HG03025 (cell line): ENCODE data around the gene BBS4.

Experiments
- ATAC-seq: cut with Tn5 transposase; IDR thresholded peaks from one replicate; pipeline ENCODE4 v1.9.1; 2021; ENCODE audit warnings: mild to moderate bottlenecking, moderate library complexity; ENCODE audit not compliant: unreplicated experiment, low FRiP score

Gene BBS4

DNA sequence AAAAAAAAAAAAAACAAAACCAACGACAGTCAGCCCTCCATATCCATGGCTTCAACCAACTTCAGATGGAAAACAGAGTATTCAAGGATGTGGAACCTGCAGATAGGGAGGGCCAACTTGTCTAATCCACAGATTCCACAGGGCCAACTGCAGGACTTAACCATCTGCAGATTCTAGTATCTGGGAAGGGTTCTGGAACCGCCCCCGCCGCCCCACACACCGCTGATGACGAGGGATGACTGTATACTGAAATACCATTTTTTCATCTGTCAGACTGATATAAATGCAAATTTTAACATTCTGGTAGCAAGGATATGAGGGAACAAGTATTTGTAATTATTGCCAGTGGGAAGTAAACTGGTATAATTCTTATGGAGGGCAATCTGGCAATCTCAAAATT lies 68.1 kb downstream of the BBS4 start:
- ATAC-seq = no peak

DNA sequence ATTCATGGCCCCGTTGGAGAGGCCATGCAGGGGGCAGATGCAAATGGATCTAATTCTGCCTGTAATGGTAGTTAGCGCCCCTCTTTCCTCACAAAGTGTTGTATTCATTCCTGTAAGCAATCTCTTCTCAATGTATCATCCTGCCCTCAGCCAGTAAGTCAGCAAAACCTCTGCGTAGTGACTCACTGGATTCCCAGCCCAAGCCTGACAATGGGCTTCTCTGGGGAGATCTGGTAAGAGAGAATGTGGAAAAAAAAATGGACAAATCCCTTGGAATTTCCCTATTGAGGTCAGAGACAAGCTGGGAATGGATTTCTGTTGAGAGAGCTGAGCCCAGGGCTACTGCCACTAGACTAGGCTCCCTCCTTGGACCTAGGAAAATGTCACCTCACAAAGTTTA lies 72.2 kb downstream of the BBS4 start:
- ATAC-seq = no peak

DNA sequence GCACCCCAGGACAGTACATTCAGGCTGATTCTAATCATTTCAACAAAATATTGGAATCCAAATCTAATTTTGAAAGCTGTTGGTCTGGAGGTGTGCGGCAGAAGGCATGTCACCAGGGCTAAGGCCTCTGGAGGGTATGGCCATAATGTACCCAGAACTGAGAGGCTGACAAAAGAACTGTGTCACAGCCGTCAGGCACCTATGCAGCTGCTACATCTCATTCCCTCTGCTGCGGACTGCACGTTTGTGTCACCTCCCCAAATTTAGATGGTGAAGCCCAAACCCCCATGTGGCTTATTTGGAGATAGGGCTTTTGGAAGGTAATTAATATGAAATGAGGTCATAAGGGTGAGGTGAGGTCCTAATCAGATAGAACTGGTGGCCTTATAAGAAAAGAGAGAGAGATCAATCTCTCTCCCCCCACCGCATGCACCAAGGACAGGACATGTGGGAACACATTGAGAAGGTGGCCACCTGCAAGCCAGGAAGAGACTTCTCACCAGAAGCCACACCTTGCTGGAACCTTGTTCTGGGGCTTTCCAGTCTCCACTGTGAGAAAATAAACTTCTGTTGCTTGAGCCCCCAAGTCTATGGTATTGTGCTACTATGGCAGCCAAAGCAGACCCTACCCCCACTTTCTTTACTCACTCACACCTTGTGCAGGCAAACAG lies 74.7 kb downstream of the BBS4 start:
- no peak for ATAC-seq

DNA sequence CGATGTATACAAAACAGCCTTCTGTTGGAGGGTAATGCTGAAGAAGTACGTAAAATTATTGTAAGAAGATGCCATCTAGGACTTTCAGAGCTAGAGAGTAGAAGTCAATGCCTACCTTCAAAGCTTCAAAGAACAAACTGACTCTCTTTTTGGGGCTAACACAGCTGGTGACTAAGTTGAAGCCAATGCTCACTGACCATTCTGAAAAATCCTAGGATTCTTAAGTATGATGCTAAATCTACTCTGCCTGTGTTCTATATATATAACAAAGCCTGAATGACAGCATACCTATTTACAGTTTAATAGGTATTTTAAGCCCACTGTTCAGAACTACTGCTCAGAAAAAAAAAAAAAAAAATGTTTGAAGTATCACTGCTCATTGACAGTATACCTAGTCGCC lies 78.6 kb downstream of the BBS4 start:
- no peak for ATAC-seq

DNA sequence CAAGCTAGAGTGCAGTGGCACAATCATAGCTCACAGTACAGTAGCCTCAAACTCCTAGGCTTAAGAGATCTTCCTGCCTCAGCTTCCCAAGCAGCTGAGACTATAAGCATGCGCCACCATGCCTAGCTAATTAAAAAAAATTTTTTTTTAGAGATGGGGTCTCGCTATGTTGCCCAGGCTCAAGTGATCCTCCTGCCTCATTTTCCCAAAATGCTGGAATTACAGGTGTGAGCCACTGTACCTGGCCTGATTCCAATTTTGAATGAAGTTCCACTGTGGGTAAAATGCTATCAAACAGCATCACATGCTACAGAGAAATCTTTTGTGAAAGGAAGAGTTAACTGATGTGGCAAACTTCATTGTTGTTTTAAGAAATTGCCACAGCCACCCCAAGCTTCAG lies 80.0 kb downstream of the BBS4 start:
- ATAC-seq = no peak

DNA sequence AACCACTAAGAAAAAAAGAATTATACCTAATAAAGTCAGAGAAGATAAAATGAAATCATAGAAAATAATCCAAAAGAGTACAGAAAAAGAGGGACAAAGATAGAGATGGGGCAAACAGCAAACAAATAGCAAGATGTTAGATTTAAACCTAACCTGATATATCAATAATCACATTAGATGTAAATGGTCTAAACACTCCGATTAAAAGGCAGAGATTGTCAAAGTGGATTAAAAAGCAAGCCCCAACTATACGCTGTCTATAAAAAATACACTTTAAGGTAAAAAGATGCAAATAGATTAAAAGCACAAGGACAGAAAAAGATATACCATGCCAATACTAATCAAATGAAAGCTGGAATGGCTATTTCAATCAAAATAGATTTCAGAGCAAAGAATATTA lies 80.8 kb downstream of the BBS4 start:
- ATAC-seq = no peak

DNA sequence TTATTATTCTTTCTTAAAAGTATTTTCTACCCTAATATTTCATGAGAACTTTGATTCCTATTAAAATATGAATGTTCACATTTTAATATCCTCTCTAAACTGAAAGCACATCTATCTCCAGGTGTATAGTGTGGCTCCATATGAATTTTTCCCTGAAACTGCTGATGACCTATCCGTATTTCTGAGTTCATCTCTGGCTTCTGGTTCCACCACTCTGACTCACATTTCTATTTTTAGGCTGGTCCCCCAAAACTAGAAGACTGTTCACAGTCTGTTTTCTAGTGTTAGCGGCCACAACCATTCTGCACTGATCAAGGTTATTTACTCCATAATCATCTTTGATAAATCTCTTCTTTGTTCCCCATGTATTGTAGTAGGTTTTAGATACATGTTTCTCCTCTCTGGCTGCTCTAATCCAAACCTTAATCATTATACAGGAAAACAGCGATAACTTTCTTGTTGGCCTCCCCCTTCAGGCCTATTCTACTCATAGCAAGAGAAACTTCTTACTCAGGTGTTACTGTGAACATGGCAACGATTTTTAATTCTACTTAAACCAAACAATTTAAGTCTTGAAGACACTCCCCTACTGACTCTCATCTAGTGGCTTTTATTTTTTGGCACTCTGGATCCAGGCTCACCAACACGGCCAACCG lies 84.8 kb downstream of the BBS4 start:
- no peak for ATAC-seq

DNA sequence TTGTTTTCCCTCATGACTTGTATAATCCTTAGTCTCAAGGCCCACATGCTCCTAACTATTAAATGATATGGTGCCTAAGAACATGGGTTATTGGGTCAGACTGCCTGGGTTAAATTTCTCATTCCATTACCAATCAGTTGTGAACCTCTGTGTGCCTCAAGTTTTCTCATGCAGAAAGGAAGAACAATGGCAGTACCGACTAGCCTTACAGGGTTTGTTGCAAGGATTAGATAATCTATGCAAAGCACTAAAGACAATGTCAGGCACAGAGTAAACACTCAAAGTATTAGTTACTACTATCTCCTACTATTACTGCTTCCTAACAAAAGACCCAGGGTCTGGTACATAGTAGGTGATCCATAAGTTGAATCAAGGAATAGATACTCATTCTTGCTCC lies 85.3 kb downstream of the BBS4 start:
- ATAC-seq = no peak

DNA sequence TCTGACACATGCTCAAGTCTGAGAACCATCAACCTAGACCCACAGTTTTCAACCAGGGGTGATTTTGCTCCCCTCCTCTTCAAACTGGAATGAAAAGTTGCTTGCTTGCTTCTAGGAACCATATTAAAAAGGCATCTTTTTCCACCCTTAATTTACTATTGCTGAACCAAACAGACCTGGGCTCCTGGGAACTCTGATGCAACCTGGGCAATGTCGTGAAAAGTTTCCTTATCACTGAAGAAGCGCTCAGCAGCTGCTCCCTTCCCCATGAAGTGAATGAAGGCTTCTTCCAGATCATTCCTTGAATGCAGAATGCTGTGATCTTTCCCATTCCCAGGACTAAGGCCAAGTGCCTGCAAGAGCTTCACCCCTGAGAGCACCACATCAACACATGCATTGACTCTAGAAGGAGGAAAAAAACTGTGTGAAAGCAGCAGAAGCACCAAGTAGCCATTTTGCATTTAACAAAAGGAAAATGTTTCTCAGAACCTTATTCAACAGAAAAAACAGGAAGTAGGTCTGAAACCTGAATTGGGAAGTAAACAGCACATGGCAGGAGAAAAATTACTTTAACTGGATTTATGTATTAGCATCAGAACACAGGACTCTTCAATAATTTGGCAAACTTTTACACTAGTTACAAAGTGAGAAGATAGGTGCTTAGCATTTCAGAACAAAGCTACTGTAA lies 88.8 kb downstream of the BBS4 start:
- no peak for ATAC-seq

DNA sequence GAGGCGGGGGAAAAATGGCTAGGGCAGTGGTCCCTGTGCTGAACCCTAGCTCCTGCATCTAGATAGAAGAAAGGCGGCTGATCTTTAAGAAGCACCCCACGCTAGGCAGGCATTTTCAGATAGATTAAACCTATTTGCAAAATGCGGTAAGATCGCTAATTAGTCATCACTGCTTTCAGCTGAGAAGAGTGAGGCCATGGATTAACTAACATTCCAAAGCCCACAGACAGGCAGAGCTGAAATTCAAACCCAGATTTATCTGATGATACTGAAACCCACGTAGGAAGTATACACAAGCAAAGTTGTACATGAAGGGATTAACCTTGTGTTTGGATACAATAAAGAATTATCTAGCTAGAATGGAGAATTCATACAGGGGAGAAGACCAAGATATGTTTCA lies 92.8 kb downstream of the BBS4 start:
- ATAC-seq = no peak

DNA sequence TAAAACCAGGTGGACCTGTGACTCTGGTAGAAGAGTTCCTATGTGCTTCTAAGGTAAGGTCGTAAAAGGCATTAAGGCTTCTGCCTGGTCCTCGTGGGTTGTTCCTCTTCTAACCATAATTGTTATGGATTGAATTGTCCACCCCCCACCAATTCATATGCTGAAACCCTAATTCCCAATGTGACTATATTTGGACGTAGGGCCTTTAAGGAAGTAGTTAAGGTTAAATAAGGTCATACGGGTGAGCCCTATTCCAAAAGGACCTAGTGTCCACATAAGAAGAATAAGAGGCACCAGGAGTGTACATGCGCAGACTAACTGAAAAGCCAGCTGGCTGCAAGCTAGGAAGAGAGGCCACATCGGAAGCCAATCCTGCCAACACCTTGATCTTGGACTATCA lies 95.6 kb downstream of the BBS4 start:
- ATAC-seq = no peak

DNA sequence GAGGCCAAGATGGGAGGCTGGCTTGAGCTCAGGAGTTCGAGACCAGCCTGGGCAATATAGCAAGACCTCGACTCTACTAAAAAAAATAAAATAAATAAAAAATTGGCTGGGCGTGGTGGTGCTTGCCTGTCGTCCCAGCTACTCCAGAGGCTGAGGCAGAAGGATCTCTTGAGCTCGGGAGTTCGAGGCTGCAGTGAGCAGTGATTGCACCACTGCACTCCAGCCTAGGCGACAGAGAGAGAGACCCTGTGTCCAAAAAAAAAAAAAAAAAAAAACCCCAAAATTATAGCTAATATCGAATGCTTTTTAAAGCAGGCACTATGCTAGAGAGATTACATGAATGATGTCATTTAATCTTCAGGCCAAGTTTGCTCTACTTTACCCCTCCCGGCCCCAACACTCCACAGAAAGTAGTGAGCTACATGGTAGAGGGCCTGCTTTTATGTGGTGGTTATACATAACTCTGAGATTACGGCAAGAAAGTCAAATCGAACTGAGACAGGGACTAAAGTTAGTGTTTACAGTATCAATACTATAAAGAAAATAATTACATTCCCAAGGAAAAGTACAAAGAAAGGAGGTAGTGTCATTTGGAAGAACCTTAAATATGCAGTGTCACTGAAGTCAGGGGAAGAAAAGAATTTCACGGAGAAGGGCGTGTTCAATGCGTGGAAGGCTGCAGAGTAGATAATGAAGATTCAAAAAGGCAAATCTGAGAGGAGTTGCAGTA lies 96.4 kb downstream of the BBS4 start:
- ATAC-seq = no peak

DNA sequence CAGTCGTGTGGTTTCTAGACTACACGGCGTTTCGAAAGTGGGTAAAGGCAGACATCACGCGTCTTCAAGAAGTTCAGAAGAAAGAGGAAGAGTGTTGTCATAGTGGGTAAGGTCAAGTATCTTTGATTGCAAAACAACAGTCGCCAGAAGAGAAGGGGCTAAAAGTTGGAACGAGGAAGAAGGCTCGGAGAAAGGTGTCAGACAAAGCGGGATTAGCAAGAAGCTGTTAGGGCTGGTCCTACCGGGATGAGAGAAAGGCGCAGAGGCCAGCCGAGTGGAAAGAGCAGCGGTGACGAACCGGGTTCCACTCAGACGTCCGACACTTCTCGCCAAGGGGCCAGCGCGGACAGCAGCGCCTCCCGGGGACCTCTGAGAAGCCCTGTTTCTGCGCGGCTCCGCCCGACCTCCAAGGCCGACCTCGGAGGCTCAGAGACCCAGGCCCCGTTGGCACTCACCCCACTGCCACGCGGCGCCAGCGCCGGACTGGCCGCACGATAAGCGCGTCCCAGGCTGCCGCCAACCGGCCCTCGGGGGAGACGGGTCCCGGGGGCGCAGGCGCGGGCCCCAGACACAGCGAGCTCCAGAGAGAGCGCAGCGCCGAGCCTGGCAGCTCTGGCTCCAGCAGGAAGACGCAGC lies 97.1 kb downstream of the BBS4 start:
- ATAC-seq = peak; percentile 37

DNA sequence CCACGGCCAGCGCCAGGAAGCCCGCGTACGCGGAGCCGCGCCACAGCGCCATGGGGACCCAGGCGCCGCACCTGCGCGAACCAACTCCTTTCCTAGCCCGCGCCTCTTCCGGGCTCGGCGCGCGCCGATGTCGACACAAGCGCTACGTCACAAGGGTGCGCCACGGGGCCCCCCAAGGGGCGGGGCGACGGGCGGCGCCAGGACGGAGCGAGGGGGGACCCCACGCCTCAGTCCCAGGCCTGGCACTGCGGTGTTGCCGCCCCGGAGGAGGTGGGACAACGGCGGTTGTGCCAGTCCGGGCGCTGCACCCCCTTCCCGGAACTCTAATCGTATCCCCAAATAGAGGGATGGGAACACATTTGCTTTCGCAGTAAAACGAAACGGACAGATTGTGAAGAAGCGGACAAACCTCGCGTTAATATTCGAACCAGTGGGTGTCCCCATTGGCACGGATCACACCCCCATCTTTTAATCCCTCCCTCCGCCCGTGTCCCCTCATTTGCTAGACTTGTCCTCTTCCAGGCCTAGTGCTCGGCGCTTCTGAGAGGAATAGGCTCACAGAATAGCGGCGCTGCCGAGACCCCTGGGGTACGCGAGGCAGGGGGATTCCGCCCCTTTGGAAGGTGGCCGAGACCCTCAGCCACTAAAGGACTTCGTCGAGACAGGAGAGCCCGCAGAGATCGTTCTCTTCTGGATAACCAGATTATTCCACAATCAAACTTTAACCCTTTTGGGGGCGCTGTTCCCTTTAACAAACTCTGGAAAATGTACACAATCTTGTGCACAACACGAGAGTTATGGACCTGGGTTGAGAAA lies 97.8 kb downstream of the BBS4 start, which contains the start of gene ADPGK:
ADPGK (minus strand) TSS at position 119 of the 816 bp plus-strand sequence; CDS start at position 52, 67 bp downstream.
- peak; percentile 73 for ATAC-seq

DNA sequence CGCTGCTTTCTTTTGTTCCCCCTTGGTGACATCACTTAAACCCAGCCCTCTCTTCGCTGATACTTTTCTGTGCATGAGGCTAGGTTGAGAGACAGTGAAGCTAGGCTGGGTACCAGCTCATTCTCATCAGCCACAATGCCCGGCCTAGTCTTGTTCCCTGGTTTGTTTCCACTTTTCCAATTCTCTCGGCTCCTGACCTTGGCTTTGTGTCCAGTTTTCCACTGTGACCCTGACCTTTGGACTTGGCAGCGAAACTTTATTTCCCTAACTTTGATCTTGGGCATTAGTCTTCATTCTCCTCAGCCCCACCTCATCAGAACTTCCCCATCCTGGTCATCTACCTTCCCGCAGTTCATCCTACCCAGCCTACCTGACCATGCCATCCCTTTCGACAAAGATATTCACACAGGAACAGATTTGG lies 98.5 kb downstream of the BBS4 start:
- ATAC-seq = peak; percentile 7

DNA sequence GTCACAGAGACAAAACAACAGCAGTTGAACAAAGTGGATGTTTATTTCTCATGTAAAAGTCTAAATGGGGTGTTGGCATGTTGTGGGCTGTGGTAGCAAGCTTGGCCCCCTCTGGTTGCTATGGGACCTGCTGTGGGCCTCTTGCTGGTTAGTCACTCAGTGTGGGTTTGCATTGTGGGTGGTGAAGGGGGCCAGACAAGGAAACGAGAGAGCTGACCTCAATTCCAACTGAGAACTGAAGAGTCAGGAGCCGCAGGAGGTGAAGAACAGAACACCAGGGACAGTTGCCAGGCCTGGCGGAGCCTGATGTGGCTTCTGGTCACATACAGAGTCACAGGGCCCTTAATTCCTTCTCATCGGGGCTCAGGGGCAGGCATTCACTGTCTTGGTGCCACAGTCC lies 99.4 kb downstream of the BBS4 start:
- no peak for ATAC-seq

DNA sequence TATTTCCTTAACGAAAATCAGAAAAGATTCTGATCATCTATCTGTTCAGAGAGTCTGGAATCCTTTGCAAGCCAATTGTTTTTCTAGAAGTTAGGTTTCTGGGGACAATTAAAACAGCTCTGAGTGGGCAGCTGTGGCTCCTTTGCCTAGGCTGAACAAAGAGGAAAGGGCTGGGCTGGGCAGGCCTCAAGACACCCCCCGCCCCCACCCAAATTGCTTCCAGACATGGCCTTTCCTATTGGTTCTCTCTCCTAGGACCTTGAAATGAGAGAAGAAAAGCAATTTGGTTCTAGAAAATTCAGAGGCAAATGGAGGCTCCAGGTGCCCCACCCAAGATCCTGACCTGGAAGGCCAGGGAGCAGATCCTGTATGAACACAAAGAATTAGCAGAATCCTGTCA lies 99.8 kb downstream of the BBS4 start:
- no peak for ATAC-seq

DNA sequence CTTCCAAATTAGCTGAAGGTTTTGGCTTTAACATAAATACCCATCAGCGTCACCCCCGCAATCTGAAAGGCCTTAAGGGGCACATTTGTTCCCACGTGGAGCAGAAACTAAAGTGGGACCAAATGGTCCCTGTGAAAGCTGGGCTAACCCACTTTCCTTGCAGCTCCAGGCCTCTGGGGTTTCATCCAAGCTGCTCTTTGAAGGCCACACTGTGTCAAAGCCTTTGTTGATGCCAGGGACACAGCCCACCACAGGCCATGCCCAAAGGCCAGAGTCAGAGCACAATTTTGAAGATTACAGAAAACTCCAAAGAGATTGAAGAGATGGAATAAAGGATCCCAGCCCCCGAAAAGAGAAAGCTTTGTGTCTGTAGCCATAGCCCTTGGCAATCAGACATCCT lies 100.2 kb downstream of the BBS4 start:
- ATAC-seq = no peak

DNA sequence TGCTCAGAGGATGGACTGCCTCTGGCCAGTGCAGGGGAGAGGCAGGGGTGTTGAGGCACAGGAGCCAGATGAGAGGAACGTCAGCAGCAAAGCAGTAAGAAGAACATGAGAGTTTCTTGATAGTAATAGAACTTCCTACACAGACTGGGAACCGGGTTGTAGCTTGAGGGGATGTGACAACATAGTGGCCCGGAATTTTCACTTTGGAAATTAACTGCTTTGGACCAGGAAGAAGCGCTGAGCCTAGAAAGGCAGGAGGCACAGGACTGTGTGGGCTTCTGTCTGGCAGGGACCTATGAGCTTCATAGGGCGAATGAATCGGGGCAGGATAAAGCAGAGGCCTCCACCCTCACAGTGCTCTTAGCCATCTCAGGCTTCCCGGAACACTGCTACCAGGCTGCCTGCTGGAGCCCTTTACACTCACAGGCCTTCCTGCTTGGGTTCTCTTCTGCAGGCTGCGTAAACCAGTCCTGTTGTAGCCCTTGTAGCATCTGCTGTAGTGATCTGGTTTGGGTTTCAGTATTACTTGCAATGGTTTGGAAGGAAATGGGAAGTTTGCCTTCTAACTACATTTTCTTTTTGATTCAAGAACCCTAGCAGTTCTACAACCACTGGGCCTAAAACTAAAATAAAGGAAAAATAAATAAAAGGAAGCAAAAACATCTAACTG lies 100.8 kb downstream of the BBS4 start:
- ATAC-seq = no peak
